Measurements from ENCODE around the gene PRKAB1.
"Not testable (repeated sequence)": the region's sequence is repeated elsewhere in the genome, so short reads cannot be mapped to it uniquely, and the experiment has no call there.

Gene PRKAB1

DNA sequence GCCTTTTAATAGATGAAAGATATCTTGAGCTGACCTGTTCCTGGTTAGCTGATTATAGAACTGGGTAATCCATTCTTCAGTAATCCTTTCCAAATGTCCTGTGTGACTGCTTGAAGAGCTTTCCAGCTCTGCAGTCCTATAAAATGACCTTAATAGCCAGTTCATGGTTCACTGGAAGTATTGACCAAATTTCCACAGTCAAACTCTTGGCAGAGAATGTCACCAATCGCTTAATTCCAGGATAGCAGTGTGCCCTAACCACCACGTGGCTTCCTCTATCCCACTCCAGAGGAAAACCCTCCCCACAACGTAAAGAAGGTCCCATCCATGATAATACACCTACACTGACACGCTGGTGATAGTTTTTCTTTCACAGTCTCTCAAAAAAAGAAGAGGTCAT lies 17.4 kb downstream of the PRKAB1 start:
- DNase-seq: no peak

DNA sequence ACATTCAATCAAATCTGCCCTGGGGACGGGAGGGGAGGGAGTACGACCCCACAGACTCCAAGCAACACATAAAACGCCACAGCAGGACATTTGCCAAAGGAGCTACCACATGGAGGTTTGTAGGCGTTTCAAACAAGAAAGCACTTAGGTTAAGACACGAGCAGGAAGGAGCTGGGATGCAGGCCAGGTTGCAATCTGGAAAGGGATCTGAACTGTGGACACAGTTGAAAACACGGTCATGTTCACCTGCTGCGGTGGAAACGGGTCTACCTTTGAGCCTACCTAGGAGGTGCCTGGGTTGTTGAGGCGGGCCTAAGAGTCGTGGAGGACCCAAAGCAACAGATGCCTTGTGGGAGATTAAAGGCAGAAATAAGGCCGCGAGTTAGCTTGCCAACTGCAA lies 18.4 kb downstream of the PRKAB1 start:
- DNase-seq: no peak

DNA sequence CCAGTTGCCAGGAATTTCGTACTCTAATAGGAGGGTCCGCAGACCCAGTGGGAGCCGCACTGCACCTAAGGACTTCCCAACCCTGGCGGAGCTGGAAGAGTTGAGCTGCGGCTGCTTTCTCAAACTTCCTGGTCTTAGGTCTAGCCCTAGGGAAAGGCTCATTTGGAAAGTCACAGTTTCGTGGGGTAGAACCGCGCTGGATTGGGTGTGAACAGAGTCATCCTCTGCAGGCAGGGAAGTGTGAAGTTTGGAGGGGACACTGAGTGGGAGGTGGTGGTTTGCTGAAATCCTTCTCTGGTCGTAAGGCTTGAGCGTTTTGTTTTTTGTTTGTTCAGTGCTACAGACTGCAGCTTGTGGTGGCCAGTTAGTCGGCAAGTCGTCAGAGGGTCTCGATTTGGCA lies 18.8 kb downstream of the PRKAB1 start:
- DNase-seq: no peak

DNA sequence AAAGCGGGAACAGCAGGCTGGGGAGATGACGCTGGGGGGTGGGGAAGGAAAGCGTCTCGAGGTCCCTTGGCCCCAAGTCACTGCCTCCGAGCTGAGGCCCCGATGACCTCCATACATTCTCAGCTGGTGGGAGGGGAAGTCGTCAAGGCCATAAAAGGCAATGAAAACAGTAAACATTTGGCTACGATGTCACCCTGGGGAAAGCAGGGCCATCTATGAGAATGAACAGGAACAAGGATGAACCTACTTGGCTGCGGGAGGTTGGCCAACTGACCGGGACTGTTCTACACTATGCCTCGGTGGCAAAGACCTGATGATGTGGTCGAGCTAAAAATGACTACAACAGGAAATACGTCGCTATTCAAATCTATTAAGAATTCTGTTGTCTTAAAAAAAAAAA lies 19.5 kb downstream of the PRKAB1 start:
- no peak for DNase-seq

DNA sequence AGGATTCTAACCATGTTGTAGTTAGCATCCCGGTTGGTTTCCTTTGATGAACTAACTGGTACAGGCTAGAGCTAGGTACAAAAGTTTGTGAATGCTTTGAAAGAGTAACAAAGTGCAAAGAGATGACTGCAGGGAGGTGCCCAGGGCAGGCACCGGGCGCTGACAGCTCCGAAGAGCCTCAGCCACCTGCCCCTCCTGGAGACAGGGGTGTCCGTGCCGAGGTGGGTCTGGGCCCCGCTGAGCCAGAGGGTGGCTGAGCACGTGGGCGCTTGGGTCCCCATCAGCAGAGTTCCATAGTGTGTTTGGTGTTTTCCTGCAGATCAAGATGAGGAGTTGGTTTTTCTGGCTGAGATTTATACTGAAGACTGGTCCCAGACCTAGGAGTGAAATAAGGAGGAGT lies 19.9 kb downstream of the PRKAB1 start:
- no peak for DNase-seq

DNA sequence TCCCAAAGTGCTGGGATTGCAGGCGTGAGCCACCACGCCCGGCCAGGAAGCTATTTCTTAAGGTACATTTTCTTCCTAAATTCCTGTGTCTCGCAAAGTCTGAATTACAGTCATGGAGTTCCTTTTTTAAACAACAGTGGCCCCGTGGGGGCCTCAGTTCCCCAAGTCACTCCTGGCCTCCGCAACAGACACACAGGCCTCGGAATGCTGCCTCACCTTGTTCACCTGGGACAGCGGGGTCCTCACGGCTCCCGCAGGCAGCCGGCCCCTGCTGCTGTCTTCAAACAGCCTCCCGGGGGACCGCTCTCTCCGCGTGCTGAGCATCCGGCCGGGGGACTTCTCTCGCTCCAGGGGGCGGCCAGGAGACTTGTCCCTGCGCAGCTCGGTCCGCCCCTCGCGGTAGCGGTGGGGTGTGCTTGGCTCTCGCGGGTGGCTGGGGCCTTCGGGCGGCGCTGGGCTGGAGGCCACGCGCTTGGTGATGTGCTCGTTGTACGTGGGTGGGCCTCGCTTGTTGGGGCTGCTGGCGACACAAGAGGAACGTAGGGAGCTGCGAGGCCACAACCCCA lies 22.1 kb downstream of the PRKAB1 start:
- no peak for DNase-seq

DNA sequence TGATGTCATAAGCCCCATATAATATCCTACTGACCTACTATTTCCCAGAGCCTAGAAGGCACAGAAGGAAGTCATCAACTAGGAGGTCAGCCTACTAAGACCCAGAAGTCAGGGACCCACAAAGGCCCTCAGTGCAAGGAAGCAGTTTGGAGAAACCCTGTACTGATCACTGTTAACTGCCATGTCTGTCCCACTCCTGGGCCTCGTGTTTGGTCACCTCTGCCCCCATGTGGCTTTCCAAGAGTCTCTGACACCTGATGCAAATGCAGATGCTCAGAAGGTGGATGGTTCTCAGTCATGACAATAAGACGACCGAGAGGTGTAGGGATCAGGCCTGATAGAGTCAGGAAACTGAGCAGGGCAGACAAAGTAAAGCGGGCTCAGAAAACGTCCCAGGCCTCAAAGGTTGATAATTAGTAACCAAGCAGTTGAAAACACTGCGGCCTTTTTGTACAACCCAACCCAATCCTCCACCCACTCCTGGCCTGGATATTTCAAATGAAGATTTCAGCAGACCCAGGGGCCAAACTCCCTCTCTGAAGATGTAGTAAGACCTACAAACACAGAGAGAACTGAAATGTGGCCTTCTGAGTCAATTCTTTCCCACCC lies 23.4 kb downstream of the PRKAB1 start:
- no peak for DNase-seq

DNA sequence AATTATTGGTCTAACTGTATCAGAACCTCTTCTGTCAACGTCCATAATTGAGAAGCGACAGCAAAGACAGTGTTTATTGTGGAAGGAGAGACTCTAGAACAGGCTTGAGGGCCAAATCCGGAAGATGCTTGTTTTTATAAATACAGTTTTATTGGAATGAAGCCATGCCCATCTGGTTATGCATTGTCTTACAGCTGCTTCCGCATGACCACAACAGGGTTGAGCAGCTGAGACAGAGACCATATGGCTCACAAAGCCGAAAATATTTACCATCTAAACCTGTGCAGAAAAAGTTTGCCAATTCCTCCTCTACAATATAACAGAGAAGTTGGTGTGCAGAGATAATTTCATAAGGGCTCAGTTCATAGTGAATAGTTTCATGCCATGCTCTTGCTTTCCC lies 24.5 kb downstream of the PRKAB1 start:
- no peak for DNase-seq

DNA sequence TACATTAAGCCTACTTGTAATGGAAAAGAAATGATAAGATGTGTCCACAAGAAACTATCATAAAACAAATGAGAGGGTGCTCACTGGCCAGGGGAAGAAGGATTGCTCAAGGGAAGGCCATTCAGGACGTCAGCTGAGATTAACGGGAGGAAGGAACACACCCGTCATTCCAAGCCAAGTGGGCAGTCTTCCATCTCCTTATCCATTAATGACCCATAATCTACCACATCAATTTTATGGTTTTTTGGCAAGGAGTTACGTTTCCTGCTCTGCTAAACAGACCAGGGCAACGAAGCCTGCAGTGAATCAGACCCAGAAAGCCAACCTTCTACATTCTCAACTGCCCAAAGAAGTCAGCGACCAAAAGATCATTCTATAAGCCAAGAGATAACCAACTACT lies 25.1 kb downstream of the PRKAB1 start:
- no peak for DNase-seq

DNA sequence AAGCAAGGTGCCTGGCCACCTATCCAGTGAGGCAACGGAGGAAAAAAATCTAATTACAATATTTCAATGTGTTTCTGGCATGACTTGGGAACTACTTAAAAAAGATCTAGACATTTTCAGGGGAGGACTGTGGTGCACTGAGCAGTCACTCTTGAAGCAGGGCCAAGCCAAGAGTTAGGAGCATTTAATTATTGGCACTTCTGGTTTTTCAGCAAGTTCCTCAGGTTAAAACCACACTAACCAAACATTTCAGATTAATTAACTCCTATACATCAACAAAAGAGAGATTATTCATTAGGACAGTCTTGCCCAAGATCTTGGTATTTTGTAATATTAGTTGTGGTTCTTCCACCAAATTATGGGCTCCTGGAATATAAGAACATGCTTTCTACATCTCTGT lies 25.6 kb downstream of the PRKAB1 start:
- no peak for DNase-seq

DNA sequence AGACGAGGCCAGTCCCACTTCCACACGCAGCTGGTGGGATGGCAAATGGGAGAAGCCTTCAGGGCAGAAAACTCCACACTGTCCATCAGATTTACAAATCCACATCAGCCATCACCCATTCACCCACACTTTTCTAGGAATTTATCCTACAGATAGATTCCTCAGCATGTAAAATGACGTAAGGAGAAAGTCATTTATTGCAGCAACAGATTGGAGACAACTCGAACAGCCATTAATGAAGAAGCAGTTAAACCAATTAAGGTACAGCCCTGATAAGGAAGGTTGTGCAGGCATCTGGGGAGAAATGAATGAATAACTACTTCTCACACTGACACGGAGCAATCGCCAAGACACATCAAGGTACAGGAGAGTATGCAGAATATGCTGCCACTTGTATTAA lies 26.2 kb downstream of the PRKAB1 start:
- DNase-seq: no peak

DNA sequence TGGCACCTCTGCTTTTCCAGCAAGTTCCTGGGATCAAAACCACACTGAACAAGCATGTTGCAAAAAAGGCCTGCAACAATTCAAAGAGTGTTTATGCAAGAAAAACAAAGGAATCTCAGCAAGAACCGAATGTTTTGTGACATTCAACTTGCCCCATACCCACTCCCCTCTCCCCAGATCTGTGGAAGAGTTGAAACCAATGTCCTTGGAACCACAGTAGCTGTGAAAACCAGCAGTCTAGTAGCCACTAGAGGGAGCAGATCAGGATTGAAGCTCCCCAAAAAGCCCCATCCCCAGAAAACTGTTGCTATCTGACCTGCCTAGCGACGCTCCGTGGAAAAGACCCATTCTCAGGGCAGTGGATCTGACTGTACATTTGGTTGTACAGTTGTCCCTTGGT lies 27.1 kb downstream of the PRKAB1 start:
- DNase-seq: no peak

DNA sequence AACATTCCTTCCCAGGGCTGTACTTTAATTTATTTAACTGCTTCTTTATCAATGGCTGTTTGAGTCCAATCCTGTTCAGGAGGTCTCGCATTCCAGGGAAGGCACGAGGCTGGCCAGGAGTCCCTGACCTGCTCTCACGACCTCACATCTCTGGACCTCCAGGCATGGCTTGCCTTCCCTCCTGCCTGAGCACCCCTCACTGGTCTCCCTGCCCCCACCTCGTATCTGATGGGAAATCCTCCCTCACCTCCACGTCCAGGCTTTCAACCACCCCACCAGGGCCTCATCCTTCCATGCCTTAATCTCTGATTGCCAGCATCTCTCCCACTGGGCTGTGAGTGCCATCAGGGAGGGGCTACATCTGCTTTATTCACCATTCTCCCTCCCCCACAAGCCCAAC lies 29.0 kb downstream of the PRKAB1 start:
- no peak for DNase-seq

DNA sequence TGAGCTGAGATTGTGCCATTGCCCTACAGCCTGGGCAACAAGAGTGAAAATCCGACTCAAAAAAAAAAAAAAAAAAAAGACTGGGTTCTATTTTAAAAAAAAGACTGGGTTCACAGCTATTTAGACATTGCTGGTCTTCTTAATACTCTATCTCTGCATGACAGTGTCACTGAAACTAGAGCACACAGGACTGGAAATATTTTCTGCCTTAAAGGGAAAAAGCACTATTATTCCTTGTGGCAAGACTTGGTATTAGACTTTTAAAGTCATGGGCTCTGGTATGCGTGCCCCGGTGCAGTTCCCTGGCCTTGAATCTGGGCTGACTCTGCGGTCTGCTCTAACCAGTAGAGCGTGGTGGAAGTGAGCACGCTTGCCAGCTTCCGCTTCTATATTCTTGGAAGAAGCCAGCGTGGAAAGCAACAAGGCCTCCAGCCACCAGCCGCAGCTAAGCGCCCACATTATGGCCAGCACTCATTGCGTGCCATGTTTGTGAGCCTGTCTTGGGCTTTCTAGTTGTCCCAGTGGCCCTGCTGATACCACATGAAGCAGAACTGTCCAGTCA lies 31.3 kb downstream of the PRKAB1 start:
- DNase-seq: no peak

DNA sequence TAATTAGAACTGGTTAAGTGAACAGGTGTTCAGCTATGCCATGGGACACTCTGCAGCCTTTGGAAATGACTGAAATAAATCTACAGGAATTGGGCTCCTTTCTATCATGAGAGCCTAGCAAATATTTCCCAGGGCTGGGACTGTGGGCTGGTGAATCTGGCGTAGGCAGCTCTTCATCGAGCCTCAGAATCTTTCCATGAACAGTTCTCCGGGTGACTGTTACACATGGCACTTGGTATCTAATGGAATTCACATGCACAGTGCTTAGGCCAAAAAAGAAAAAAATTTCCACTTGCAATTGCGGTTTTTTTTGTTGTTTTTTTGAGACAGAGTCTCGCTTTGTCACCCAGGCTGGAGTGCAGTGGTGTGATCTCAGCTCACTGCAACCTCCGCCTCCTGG lies 32.1 kb downstream of the PRKAB1 start:
- no peak for DNase-seq

DNA sequence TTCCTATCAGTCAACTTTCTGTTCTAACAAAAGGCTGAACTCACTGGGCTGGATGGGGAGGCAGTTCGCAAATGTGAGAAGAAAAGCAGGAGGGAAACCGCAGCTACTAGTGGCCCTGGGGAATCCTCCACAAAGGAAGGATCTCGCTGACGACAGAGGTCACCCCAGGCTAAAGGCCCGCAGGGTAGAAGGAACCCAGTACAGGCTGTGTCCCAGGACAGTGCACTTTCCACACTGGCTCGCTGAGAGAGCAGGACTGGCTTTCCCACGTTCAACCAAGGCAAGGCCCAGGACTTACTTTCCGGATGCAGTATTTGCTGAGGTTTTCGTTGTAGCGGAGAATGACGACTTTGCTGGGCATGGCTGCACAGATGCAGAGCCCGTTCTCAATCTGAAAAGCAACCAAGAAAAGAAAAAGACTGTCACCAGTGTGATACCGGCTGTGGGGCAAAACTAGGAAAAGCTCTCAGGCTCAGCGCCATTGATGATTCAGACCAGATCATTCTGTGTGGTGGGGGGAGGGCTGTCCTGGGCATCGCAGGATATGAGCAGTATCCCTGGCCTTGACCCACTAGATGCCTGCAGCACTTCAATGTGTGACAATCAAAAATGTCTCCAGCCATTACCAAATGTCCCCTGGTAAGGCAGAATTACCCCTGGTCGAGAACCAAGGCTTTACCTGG lies 36.3 kb downstream of the PRKAB1 start:
- DNase-seq: no peak

DNA sequence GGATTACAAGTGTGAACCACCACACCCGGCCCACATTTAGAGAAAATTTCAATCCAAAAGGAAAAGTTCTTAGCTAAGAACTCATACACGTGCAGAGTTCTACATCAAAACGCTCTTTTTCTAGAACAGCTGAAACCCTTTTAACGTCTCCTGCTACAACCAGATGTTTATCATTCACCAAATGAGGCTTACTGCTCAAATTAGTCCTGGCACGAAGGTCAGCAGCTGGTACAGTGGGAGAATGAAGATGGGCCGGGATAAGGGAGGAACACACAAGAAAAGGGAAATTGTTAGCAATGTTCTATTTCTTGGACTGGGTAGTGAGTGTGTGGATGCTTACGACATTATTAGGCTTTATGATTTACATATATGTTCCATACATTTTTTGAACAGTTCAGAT lies 37.2 kb downstream of the PRKAB1 start:
- no peak for DNase-seq

DNA sequence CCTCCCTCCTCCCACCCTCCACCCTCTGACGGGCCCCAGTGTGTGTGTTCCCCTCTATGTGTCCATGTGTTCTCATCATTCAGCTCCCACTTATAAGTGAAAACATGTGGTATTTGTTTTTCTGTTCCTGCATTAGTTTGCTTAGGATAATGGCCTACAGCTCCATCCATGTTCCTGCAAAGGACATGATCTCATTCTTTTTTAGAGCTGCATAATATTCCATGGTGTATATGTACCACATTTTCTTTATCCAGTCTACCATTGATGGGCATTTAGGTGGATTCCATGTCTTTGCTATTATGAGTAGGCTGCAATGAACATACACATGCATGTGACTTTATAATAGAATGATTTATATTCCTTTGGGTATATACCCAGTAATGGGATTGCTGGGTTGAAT lies 38.5 kb downstream of the PRKAB1 start:
- not testable (repeated sequence) for DNase-seq

DNA sequence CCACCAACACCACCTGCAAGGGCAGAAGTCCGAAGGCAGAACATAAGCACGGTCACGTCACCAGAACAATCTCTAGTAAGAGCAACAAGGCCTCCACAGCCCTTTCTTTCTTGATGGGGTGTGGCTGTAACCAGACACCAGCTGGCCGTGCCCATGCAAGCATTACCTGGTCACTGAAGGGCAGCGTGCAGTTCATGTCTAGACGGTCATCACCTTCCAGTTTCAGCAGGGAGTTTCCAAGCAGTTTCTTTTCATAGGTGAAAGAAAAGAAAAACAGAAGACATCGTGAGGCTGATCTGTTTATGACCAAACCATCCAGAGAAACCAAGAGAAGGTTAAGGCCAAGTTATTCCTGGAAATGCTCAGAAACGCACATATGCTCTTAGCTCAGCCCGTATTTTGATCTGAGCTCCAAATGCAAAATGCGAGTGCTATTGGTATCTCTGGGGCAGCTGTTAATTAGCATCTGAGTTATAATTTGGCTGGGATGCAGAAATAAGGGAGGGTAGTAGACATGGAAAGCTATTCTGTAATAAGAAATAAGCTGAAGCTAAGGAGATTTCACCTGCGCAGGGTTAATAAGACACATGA lies 42.5 kb downstream of the PRKAB1 start:
- DNase-seq: no peak

DNA sequence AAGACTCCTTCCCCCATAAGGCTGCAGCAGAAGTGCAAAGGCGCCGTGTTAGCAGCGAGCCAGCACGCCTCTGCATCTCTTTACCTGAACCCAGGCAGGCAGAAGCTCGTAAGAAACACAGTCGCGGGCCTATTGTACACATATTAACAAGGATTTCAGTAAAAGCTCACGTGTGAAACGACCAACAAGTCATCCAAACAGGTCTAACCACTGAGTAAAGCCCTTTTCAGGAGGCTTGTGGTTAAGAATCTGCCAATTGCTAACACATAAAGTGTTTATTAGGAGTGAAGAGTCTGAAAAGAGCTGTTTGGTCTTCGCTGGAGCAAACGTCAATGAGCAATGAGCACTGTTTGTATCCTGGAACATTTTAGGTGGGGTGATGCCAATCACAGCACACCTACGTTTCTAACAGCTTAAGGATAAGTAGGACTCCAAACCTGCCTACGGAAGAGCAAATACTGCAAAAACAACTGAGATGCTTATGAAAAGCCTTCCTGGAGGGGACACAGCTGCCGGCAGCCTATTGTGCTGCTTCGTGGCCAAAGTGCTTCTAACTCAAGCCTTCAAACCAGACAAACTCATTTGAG lies 43.1 kb downstream of the PRKAB1 start:
- no peak for DNase-seq

DNA sequence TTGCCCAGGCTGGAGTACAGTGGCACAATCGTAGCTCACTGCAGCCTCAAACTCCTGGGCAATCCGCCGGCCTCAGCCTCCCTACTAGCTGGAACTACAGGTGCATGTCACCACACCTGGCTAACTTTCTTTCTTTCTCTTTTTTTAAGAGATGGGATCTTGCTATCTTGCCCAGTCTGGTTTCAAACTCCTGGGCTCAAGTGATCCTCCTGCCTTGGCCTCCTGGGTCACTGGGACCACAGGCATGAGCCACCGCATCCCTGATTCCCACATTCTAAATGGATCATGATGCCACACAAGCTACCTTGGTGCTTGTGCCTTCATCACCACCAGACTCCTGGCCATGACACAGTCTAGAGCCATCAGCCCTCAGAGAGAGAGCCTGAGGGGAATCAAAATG lies 43.8 kb downstream of the PRKAB1 start:
- DNase-seq: no peak

DNA sequence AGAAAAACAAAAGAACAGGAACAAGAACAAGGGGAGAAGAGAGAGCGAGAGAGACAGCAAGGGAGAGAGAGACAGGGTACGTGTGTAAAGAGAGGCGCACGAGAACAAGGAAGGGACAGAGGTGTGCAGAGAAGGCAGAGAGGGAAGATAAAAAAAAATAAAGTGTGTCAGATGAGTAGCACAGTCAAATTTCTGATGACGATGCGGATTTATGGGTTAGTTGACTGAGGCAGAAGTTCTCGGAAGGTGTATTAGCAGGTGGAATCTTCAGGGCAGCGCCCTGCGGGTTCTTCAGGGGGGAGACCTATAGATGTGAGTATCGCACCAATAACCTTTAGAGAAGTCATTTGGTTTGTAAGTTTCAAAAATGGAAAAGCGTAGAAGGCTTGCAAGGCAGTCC lies 44.8 kb downstream of the PRKAB1 start:
- DNase-seq: no peak

DNA sequence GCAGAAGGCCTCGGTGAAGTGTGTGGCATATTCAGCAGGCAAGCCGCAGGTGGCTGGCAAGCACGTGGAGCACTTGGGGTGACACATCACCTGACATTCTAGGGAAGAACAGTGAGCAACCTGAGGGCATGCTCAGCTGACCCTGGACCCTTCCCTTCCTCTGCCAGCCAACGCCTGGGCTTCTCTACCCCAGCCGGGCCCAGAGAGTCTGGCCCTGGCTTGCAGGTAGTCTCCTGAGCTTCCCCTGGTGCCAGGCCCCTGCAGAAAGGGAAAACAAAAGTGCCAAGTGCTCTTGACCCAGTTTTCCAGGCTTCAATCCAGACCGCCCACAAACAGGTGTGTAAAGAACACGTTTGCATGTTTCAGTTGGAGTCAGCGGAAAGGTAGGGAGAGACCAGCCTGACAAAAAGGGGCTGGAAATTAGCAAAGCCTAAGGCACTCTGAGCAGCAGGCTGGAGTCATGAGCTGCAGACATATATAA lies 45.7 kb downstream of the PRKAB1 start:
- no peak for DNase-seq

Data from activated CD4-positive, alpha-beta T cell treated with anti-CD3 and anti-CD28 coated beads, Interleukin-2, amount 50 U/mL, for 4 hours (primary cell).